PC-9 (cell line): Measurements from ENCODE around the gene RPL38. TPM values are rescaled to one million over a fixed set of nuclear protein-coding genes. Genes with fewer than 3 reads are reported as not detected.

Experiments
- BruUV-seq: library from RNA; stranded (reverse); fragments of 400-500 nt; replicated peaks from 2 replicates; lab custom pipeline; 2021; lab: Mats Ljungman, UMichigan
- CTCF ChIA-PET: fragments of 300-600 bp; sonication (Branson Sonifier 250); formaldehyde crosslinking; loops from one replicate; lab custom pipeline; 2022; ENCODE audit warnings: antibody characterized with exemption; lab: Charles Lee
- POLR2A ChIA-PET: fragments of 300-600 bp; sonication (Branson Sonifier 250); formaldehyde crosslinking; loops from one replicate; lab custom pipeline; 2022; ENCODE audit warnings: antibody characterized with exemption; ENCODE audit not compliant: unreplicated experiment; lab: Charles Lee
- DNase-seq, 2 experiments: peaks; one replicate each; pipeline versions ENCODE4 v3.0.0 to v3.0.0-alpha.2; 2015 to 2022; ENCODE audit warnings: mixed read lengths in 1 of 2
- H2AFZ ChIP-seq: fragments of 200-600 bp; sonication (generic); 2 replicates; pipeline ENCODE4 v1.8.1; 2017; ENCODE audit warnings: antibody characterized with exemption
- H3F3A ChIP-seq: fragments of 200-600 bp; sonication (generic); 2 replicates; pipeline ENCODE4 v1.8.1; 2017; ENCODE audit warnings: antibody characterized with exemption, mild to moderate bottlenecking, low read depth; ENCODE audit not compliant: insufficient read depth
- H3K27ac ChIP-seq: fragments of 200-600 bp; sonication (generic); 2 replicates; pipeline ENCODE4 v1.6.1; 2016; ENCODE audit warnings: mixed run types
- H3K27me3 ChIP-seq: fragments of 200-600 bp; sonication (generic); 2 replicates; pipeline ENCODE4 v1.6.1; 2016; ENCODE audit warnings: low read depth, mixed run types; ENCODE audit not compliant: insufficient read depth
- H3K36me3 ChIP-seq: fragments of 200-600 bp; sonication (generic); 2 replicates; pipeline ENCODE4 v1.6.1; 2016; ENCODE audit warnings: low read depth, mixed run types
- H3K4me1 ChIP-seq: fragments of 200-600 bp; sonication (generic); replicated peaks from 2 replicates; pipeline ENCODE4 v1.6.1; 2016; ENCODE audit warnings: mixed run types; ENCODE audit not compliant: insufficient read depth
- H3K4me2 ChIP-seq: fragments of 200-600 bp; sonication (generic); 2 replicates; pipeline ENCODE4 v1.6.1; 2017; ENCODE audit warnings: mixed run types
- H3K4me3 ChIP-seq: fragments of 200-600 bp; sonication (generic); 2 replicates; pipeline ENCODE4 v1.6.1; 2016; ENCODE audit warnings: mixed run types
- H3K79me2 ChIP-seq: fragments of 200-600 bp; sonication (generic); 2 replicates; pipeline ENCODE4 v1.6.1; 2017; ENCODE audit warnings: low read depth, mixed run types
- H3K9me2 ChIP-seq: fragments of 200-600 bp; sonication (generic); 2 replicates; pipeline ENCODE4 v1.8.1; 2017; ENCODE audit warnings: mild to moderate bottlenecking; ENCODE audit not compliant: insufficient read depth
- H3K9me3 ChIP-seq: fragments of 200-600 bp; sonication (generic); 2 replicates; pipeline ENCODE4 v1.8.1; 2016; ENCODE audit warnings: low read depth; ENCODE audit not compliant: insufficient read depth
- H4K20me1 ChIP-seq: fragments of 200-600 bp; sonication (generic); 2 replicates; pipeline ENCODE4 v1.8.1; 2017; ENCODE audit not compliant: insufficient read depth
- EZH2 ChIP-seq: fragments of 200-600 bp; sonication (generic); IDR thresholded peaks from 2 replicates; pipeline ENCODE4 v1.8.0; 2017; ENCODE audit warnings: antibody characterized with exemption, low read depth
- intact Hi-C: fragments of 100-400 bp; cut with micrococcal nuclease; formaldehyde crosslinking; loops from one replicate; pipeline ENCODE4 v1.10.0; 2022; ENCODE audit not compliant: unreplicated experiment
- total RNA-seq: library from RNA; stranded (reverse); gene quantifications from 2 replicates; pipeline ENCODE4 v1.2.3, GENCODE V29; 2021
- TF ChIP-seq, protein P1 (sequence below): fragments of 200-600 bp; sonication (generic); conservative IDR thresholded peaks from 2 replicates; pipeline ENCODE4 v1.6.1; 2017; ENCODE audit warnings: mixed run types, antibody characterized with exemption, mild to moderate bottlenecking, moderate library complexity

The RPL38 gene
- total RNA-seq, 1 experiment from 2014 or later, result 961 TPM

DNA sequence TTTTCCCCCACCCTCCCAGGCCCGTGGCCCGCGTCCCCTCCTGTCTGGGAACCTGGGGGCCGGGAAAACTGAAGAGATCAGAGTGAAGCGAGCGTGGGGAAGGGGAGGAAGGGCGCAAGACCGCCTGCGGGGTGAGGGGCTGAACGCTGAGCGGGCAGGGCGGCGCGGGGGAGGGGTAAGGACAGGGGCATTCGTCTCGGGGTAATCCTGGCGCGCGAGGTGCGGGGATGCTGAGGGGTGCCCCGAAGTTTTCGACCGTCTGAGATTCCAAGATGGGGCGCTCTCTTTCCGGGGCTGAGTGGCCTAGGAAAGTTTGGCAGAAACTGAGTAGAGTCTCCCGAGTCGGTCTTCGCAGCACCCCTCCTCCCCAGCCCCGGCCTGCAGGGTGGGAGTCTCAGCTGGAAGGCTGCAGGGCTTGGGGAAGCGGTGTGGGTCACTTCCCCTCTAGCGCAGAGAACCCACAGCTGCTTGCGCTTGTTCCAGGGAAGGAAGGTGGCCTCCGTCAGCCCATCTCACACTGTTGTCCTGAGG, 10.4 kb downstream of the RPL38 start:
- Histone ChIP-seq H3F3A (peaks cover 39% of the 10 kb centered on the region), H3K9me2 (no peaks in the 10 kb centered on the region), H3K4me3 (no peak overlapping the region), H3K79me2 (no peaks in the 10 kb centered on the region), H3K4me1 (peaks cover 4% of the 10 kb centered on the region; the same call in 1 of the 2 replicates), H3K27me3 (peaks cover 13% of the 10 kb centered on the region), H2AFZ (no peak overlapping the region), H4K20me1 (peaks cover 31% of the 10 kb centered on the region), H3K4me2 (peak overlapping the region; percentile 89), H3K27ac (no peak overlapping the region), H3K9me3 (no peaks in the 10 kb centered on the region), H3K36me3 (0 out of 2 replicates have a peak, but pooled peaks cover 2% of the 10 kb centered on the region)
- BruUV-seq, result no TSS peak
- DNase-seq, result no peak
- ChIA-PET CTCF (no interaction called here), POLR2A (interaction anchor here (0.6 kb wide), 1 partner anchor 74 kb away, joined by 4 read pairs; no protein-coding TSS in a partner anchor)
- intact Hi-C loops, result loop anchor here (5.0 to 10.0 kb wide), 3 partner anchors 68 to 241 kb away; partner anchors contain the start of gene GPR142
- TF ChIP-seq, protein P1, sequence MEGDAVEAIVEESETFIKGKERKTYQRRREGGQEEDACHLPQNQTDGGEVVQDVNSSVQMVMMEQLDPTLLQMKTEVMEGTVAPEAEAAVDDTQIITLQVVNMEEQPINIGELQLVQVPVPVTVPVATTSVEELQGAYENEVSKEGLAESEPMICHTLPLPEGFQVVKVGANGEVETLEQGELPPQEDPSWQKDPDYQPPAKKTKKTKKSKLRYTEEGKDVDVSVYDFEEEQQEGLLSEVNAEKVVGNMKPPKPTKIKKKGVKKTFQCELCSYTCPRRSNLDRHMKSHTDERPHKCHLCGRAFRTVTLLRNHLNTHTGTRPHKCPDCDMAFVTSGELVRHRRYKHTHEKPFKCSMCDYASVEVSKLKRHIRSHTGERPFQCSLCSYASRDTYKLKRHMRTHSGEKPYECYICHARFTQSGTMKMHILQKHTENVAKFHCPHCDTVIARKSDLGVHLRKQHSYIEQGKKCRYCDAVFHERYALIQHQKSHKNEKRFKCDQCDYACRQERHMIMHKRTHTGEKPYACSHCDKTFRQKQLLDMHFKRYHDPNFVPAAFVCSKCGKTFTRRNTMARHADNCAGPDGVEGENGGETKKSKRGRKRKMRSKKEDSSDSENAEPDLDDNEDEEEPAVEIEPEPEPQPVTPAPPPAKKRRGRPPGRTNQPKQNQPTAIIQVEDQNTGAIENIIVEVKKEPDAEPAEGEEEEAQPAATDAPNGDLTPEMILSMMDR, result no peak
- TF ChIP-seq EZH2, result no peak

- H3K4me3 ChIP-seq, result no peak overlapping the region
- ChIA-PET POLR2A (no interaction called here), CTCF (interaction anchor here (0.6 to 0.7 kb wide), 2 partner anchors 45 to 282 kb away, joined by 3 read pairs; no protein-coding TSS in a partner anchor)
- 0 out of 2 replicates have a peak, but pooled peaks cover 2% of the 10 kb centered on the region for H3K36me3 ChIP-seq
- peaks cover 32% of the 10 kb centered on the region for H3F3A ChIP-seq
- BruUV-seq, result no TSS peak
- DNase-seq, result no peak
- H3K27me3 ChIP-seq, result peaks cover 13% of the 10 kb centered on the region
- H3K79me2 ChIP-seq, result no peaks in the 10 kb centered on the region
- peaks cover 23% of the 10 kb centered on the region for H4K20me1 ChIP-seq
- no peaks in the 10 kb centered on the region for H3K9me3 ChIP-seq
- TF ChIP-seq EZH2, result no peak
- TF ChIP-seq, protein P1, result no peak
- no peak overlapping the region for H2AFZ ChIP-seq
- H3K4me1 ChIP-seq, result peaks cover 4% of the 10 kb centered on the region; the same call in 1 of the 2 replicates
- intact Hi-C loops, result loop anchor here (5.0 to 10.0 kb wide), 3 partner anchors 68 to 240 kb away; partner anchors contain the start of gene GPR142
- H3K9me2 ChIP-seq, result no peaks in the 10 kb centered on the region
- H3K4me2 ChIP-seq, result no peak overlapping the region
- no peak overlapping the region for H3K27ac ChIP-seq
Observed at GRCh38 chr17:74214484-74215341, 11.2 kb downstream of the RPL38 start.

DNA sequence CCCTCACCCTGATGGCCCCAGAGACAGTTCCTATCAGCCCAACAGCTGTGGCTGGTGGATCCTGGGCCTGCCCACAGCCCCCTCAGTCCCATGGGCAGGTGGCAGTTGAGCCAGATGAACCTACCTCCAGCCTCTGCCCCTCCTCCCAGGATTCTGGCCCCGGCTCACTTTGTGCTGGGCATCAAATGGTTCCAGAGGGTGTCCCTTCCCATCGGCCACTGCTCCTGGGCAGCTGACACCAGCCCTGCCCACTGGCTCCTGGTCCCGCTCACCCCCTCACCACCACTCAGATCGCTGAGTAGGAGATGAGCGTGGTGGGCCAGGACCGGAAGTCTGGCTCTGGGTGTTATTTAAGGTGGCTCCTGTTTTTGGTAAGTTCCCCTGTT, 11.9 kb downstream of the RPL38 start:
- intact Hi-C loops, result loop anchor here (10.0 kb wide), 1 partner anchor 239 kb away; no protein-coding TSS in a partner anchor

More for the DNA sequence above, 11.9 kb downstream of the RPL38 start:
- ChIA-PET POLR2A (no interaction called here), CTCF (interaction anchor here (0.7 kb wide), 1 partner anchor 44 kb away, joined by 3 read pairs; no protein-coding TSS in a partner anchor)
- TF ChIP-seq, protein P1, result no peak
- no peak for TF ChIP-seq EZH2
- Histone ChIP-seq H3K79me2 (no peaks in the 10 kb centered on the region), H3K9me3 (no peaks in the 10 kb centered on the region), H3K27ac (no peak overlapping the region), H3K36me3 (no peaks in the 10 kb centered on the region), H3F3A (peaks cover 26% of the 10 kb centered on the region; the same call in 1 of the 2 replicates), H3K27me3 (peaks cover 17% of the 10 kb centered on the region), H4K20me1 (peaks cover 17% of the 10 kb centered on the region), H3K4me1 (peaks cover 4% of the 10 kb centered on the region; the same call in 1 of the 2 replicates), H3K9me2 (no peaks in the 10 kb centered on the region), H3K4me3 (no peak overlapping the region), H3K4me2 (no peak overlapping the region), H2AFZ (no peak overlapping the region)
- no TSS peak for BruUV-seq
- DNase-seq, result no peak
